Activated CD4-positive, alpha-beta T cell treated with anti-CD3 and anti-CD28 coated beads, Interleukin-2, amount 10 ng/mL, durations not matched to agents 24 days and 14 days (primary cell): Measurements from ENCODE around the gene STX3. TPM values are rescaled to one million over a fixed set of nuclear protein-coding genes. Genes with fewer than 3 reads are reported as not detected.

Source experiments
- DNase-seq: peaks from one replicate; pipeline ENCODE4 v3.0.0; 2022
- H3K27ac Mint-ChIP-seq: one replicate; pipeline ENCODE4 v1.8.0; 2022; ENCODE audit warnings: mild to moderate bottlenecking, mixed read lengths
- H3K27me3 Mint-ChIP-seq: one replicate; pipeline ENCODE4 v1.8.0; 2022; ENCODE audit warnings: mixed read lengths
- H3K36me3 Mint-ChIP-seq: one replicate; pipeline ENCODE4 v1.8.0; 2022; ENCODE audit warnings: low read depth, mild to moderate bottlenecking, mixed read lengths
- H3K4me1 Mint-ChIP-seq: one replicate; pipeline ENCODE4 v1.8.0; 2021; ENCODE audit warnings: mixed read lengths
- H3K4me3 Mint-ChIP-seq: one replicate; pipeline ENCODE4 v1.8.0; 2022; ENCODE audit warnings: mild to moderate bottlenecking, moderate library complexity, mixed read lengths
- H3K9me3 Mint-ChIP-seq: one replicate; pipeline ENCODE4 v1.8.0; 2021; ENCODE audit warnings: mixed read lengths
- intact Hi-C: fragments of 100-400 bp; cut with micrococcal nuclease; formaldehyde crosslinking; loops from one replicate; pipeline ENCODE4 v1.15.1; 2023
- total RNA-seq: library from RNA; stranded (reverse); gene quantifications from 2 replicates; pipeline ENCODE4 v1.2.3, GENCODE V29; 2022

STX3 gene
- total RNA-seq, 1 donor from 2014 or later: 20.1 TPM

- intact Hi-C loops: loop anchor here (1.0 kb wide), 1 partner anchor 8 kb away; no protein-coding TSS in a partner anchor
- Mint-ChIP-seq H3K4me3 (no peak overlapping the region), H3K4me1 (peaks cover 22% of the 10 kb centered on the region), H3K27ac (peak overlapping the region; percentile 27), H3K9me3 (no peaks in the 10 kb centered on the region), H3K27me3 (no peaks in the 10 kb centered on the region), H3K36me3 (peaks cover 11% of the 10 kb centered on the region)
- DNase-seq: no peak
These were observed 11.5 kb downstream of the STX3 start for GRCh38 chr11:59766542-59767224.

- DNase-seq: peak; percentile 78
- Mint-ChIP-seq H3K27me3 (no peaks in the 10 kb centered on the region), H3K4me1 (peaks cover 28% of the 10 kb centered on the region), H3K9me3 (no peaks in the 10 kb centered on the region), H3K36me3 (peaks cover 8% of the 10 kb centered on the region), H3K27ac (peak overlapping the region; percentile 27), H3K4me3 (no peak overlapping the region)
- intact Hi-C loops: loop anchor here (1.0 kb wide), 1 partner anchor 9 kb away; no protein-coding TSS in a partner anchor
These were observed 12.0 kb downstream of the STX3 start for GRCh38 chr11:59767225-59767611.

- Mint-ChIP-seq H3K9me3 (no peaks in the 10 kb centered on the region), H3K4me3 (no peak overlapping the region), H3K27ac (no peak overlapping the region), H3K36me3 (peaks cover 4% of the 10 kb centered on the region), H3K4me1 (peaks cover 36% of the 10 kb centered on the region), H3K27me3 (no peaks in the 10 kb centered on the region)
- intact Hi-C loops: loop anchor here (2.0 kb wide), 1 partner anchor 14 kb away; no protein-coding TSS in a partner anchor
- DNase-seq: no peak
These were observed 13.9 kb downstream of the STX3 start for GRCh38 chr11:59769111-59769510.

- H3K27ac Mint-ChIP-seq: no peak overlapping the region
- no peaks in the 10 kb centered on the region for H3K9me3 Mint-ChIP-seq
- H3K36me3 Mint-ChIP-seq: peaks cover 5% of the 10 kb centered on the region
- H3K4me3 Mint-ChIP-seq: no peak overlapping the region
- H3K27me3 Mint-ChIP-seq: no peaks in the 10 kb centered on the region
- no peak for DNase-seq
- H3K4me1 Mint-ChIP-seq: peaks cover 32% of the 10 kb centered on the region
- intact Hi-C loops: loop anchor here (2.0 kb wide), 1 partner anchor 13 kb away; no protein-coding TSS in a partner anchor
These were observed 14.7 kb downstream of the STX3 start for GRCh38 chr11:59769828-59770227.

GRCh38 chr11:59770319-59770718 lies 15.1 kb downstream of the STX3 start:
- Mint-ChIP-seq H3K4me3 (no peak overlapping the region), H3K27me3 (no peaks in the 10 kb centered on the region), H3K36me3 (peaks cover 8% of the 10 kb centered on the region), H3K27ac (peak overlapping the region; percentile 57), H3K9me3 (no peaks in the 10 kb centered on the region), H3K4me1 (peaks cover 29% of the 10 kb centered on the region)
- intact Hi-C loops: no loop called here
- DNase-seq: no peak

GRCh38 chr11:59770869-59771268 lies 15.7 kb downstream of the STX3 start:
- H3K9me3 Mint-ChIP-seq: no peaks in the 10 kb centered on the region
- H3K36me3 Mint-ChIP-seq: peaks cover 13% of the 10 kb centered on the region
- H3K27ac Mint-ChIP-seq: peak overlapping the region; percentile 57
- no peaks in the 10 kb centered on the region for H3K27me3 Mint-ChIP-seq
- no peak for DNase-seq
- H3K4me3 Mint-ChIP-seq: no peak overlapping the region
- peaks cover 31% of the 10 kb centered on the region for H3K4me1 Mint-ChIP-seq
- intact Hi-C loops: no loop called here

GRCh38 chr11:59771605-59772004 lies 16.4 kb downstream of the STX3 start:
- intact Hi-C loops: loop anchor here (1.0 kb wide), 1 partner anchor 15 kb away; no protein-coding TSS in a partner anchor
- no peaks in the 10 kb centered on the region for H3K27me3 Mint-ChIP-seq
- peak overlapping the region; percentile 52 for H3K27ac Mint-ChIP-seq
- H3K9me3 Mint-ChIP-seq: no peaks in the 10 kb centered on the region
- DNase-seq: no peak
- H3K4me1 Mint-ChIP-seq: peaks cover 33% of the 10 kb centered on the region
- peaks cover 14% of the 10 kb centered on the region for H3K36me3 Mint-ChIP-seq
- H3K4me3 Mint-ChIP-seq: peak overlapping the region; percentile 40

- Mint-ChIP-seq H3K9me3 (no peaks in the 10 kb centered on the region), H3K27me3 (no peaks in the 10 kb centered on the region), H3K36me3 (peaks cover 22% of the 10 kb centered on the region), H3K27ac (peak overlapping the region; percentile 52), H3K4me1 (peaks cover 45% of the 10 kb centered on the region), H3K4me3 (peak overlapping the region; percentile 40)
- intact Hi-C loops: no loop called here
- no peak for DNase-seq
These were observed 17.9 kb downstream of the STX3 start for GRCh38 chr11:59773083-59773440.

- DNase-seq: no peak
- intact Hi-C loops: no loop called here
- Mint-ChIP-seq H3K9me3 (peaks cover under 1% of the 10 kb centered on the region), H3K27me3 (no peaks in the 10 kb centered on the region), H3K4me1 (peaks cover 54% of the 10 kb centered on the region), H3K36me3 (peaks cover 32% of the 10 kb centered on the region), H3K4me3 (no peak overlapping the region), H3K27ac (peak overlapping the region; percentile 22)
These were observed 21.3 kb downstream of the STX3 start for GRCh38 chr11:59776210-59777066.

GRCh38 chr11:59777104-59777503 lies 21.9 kb downstream of the STX3 start:
- Mint-ChIP-seq H3K27ac (peak overlapping the region; percentile 51), H3K9me3 (peaks cover 4% of the 10 kb centered on the region), H3K4me1 (peaks cover 51% of the 10 kb centered on the region), H3K4me3 (no peak overlapping the region), H3K36me3 (peaks cover 38% of the 10 kb centered on the region), H3K27me3 (no peaks in the 10 kb centered on the region)
- DNase-seq: no peak
- intact Hi-C loops: no loop called here

- DNase-seq: no peak
- H3K27ac Mint-ChIP-seq: no peak overlapping the region
- peaks cover 4% of the 10 kb centered on the region for H3K9me3 Mint-ChIP-seq
- H3K36me3 Mint-ChIP-seq: peaks cover 42% of the 10 kb centered on the region
- H3K4me3 Mint-ChIP-seq: no peak overlapping the region
- intact Hi-C loops: no loop called here
- H3K27me3 Mint-ChIP-seq: no peaks in the 10 kb centered on the region
- peaks cover 46% of the 10 kb centered on the region for H3K4me1 Mint-ChIP-seq
These were observed 22.9 kb downstream of the STX3 start for GRCh38 chr11:59778122-59778521.

- intact Hi-C loops: no loop called here
- peaks cover 54% of the 10 kb centered on the region for H3K4me1 Mint-ChIP-seq
- DNase-seq: no peak
- peaks cover 45% of the 10 kb centered on the region for H3K36me3 Mint-ChIP-seq
- H3K9me3 Mint-ChIP-seq: peaks cover 8% of the 10 kb centered on the region
- no peak overlapping the region for H3K4me3 Mint-ChIP-seq
- no peaks in the 10 kb centered on the region for H3K27me3 Mint-ChIP-seq
- no peak overlapping the region for H3K27ac Mint-ChIP-seq
These were observed 24.3 kb downstream of the STX3 start for GRCh38 chr11:59779487-59779886.

- H3K27me3 Mint-ChIP-seq: no peaks in the 10 kb centered on the region
- no peak overlapping the region for H3K4me3 Mint-ChIP-seq
- DNase-seq: no peak
- peaks cover 9% of the 10 kb centered on the region for H3K9me3 Mint-ChIP-seq
- H3K27ac Mint-ChIP-seq: no peak overlapping the region
- peaks cover 46% of the 10 kb centered on the region for H3K36me3 Mint-ChIP-seq
- intact Hi-C loops: loop anchor here (2.0 kb wide), 2 partner anchors 13 to 21 kb away; no protein-coding TSS in a partner anchor
- peaks cover 53% of the 10 kb centered on the region for H3K4me1 Mint-ChIP-seq
These were observed 26.9 kb downstream of the STX3 start for GRCh38 chr11:59782080-59782479.

- Mint-ChIP-seq H3K9me3 (peaks cover 9% of the 10 kb centered on the region), H3K36me3 (peaks cover 48% of the 10 kb centered on the region), H3K27me3 (no peaks in the 10 kb centered on the region), H3K4me3 (peak overlapping the region; percentile 36), H3K27ac (peak overlapping the region; percentile 62), H3K4me1 (peaks cover 46% of the 10 kb centered on the region)
- intact Hi-C loops: loop anchor here (1.0 to 2.0 kb wide), 3 partner anchors 15 to 29 kb away; no protein-coding TSS in a partner anchor
- peak; percentile 70 for DNase-seq
These were observed 28.5 kb downstream of the STX3 start for GRCh38 chr11:59783632-59784090.
